RPMI7951 (cell line): ENCODE results near the gene AGXT2. TPM values are rescaled to one million over a fixed set of nuclear protein-coding genes. Genes with fewer than 3 reads are reported as not detected.
"Not testable (repeated sequence)": the region's sequence is repeated elsewhere in the genome, so short reads cannot be mapped to it uniquely, and the experiment has no call there.

Experiments
- DNase-seq: peaks from one replicate; pipeline ENCODE4 v3.0.0-alpha.2; 2012; ENCODE audit warnings: low read depth
- total RNA-seq: library from RNA; depleted of rRNA; stranded (reverse); fragments of >200 nt; shearing (Covaris generic); gene quantifications from 2 replicates; pipeline ENCODE4 v1.2.3, GENCODE V29; 2014

Gene AGXT2
- total RNA-seq, 1 experiment from 2014 or later, result not detected

GRCh38 chr5:35056686-35057085 lies 8.9 kb upstream of the AGXT2 start:
- no peak for DNase-seq

- DNase-seq, result no peak
Observed at GRCh38 chr5:35052838-35053237, 5.1 kb upstream of the AGXT2 start.

- no peak for DNase-seq
Observed at GRCh38 chr5:35050541-35051126, 2.9 kb upstream of the AGXT2 start.

DNA sequence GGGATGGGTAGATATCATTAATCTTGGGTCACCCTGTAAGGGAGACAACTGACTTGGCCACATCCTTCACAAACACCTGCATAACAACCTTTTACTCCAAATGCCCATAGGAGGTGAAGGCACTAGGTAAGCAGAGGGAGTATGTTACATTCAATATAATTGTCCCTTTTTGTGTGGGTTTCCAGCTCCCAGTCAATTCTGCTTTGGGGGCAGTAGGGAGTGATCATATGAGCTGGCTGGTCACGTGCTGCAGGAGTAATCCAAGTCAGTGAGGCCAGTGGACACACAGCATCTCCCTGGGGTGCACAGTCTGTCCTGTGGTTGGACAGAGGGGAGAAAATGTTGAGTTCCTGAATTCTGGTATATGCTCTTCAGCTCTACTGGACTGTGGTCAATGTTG lies 1.2 kb upstream of the AGXT2 start:
- no peak for DNase-seq

DNA sequence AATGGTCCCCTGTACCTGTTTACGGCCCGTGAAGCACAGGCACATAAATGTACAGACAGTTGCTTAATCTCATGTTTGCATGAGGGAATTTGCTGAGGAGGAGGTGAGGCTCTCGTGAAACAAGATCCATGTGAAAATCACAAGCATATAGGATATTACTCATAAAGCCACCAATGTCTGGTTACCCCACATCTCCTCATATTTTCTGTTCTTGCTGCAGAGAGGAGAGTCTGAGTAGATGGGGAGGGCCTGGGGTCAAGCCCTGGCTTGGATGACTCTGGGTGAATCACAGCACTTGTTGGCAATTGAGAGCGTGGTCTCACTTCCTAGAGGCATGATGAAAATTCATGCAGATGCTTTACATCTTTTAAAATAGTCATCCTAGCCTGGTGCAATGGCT lies 975 bp downstream of the AGXT2 start:
- peak; percentile 78 for DNase-seq

DNA sequence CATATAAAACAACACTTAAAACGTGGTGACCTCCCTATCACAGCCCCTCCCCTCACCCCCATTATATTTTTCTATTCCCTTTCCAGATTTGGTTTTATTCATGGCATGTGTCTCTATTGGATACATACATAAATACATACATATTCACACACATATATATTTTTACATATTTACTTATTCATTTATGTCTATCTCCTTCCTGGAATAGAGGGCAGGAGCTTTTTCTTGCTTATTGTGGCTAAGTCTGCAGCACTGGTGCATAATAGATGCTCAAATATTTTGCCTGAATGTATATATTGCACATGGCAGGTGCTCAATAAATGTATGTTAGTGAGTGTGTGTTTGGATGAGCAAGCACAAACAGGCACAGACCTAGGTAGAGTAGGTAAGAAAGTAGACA lies 2.5 kb downstream of the AGXT2 start:
- DNase-seq, result no peak

DNA sequence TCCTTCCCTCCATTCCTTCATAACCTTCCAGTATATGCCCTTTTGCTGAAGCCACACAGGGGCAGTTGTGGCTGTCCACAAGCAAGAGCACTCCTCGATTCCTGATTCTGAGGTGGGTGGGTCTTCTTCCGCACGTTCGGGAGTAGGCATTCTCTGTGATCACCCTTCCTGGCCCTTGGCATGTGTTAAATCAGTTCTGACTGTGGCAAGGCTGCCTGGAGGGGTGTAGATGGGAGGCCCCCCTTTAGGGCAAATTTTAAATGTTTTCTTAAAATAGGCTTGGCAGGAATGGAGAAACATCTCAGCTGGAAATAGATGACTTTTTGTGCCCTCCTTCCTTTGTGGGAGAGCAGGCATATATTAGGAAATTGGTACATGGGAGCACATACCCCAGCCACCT lies 3.1 kb downstream of the AGXT2 start:
- no peak for DNase-seq

- no peak for DNase-seq
Observed at GRCh38 chr5:35042781-35043180, 5.0 kb downstream of the AGXT2 start.

GRCh38 chr5:35041261-35041660 lies 6.5 kb downstream of the AGXT2 start:
- DNase-seq, result no peak

DNA sequence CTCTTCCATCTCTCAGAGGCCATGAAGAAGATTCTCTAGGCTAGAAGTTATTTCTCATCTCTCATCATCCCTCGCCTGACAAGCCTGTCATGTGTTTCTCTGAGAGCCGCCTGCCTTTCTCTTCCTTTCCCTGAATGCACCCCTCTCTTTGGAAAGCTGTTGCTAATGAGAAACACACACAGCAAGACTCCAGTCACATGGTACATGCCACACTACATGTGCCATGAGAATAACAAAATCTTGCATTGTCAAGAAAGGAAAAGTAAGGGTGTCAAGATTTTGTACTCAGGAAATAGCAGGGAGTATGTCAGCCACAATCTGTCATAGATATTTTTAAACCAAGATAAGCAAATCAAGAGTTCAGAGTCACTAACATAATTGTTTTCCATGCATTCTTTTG lies 8.9 kb downstream of the AGXT2 start:
- no peak for DNase-seq

- DNase-seq, result no peak
Observed at GRCh38 chr5:35036536-35036935, 11.2 kb downstream of the AGXT2 start.

DNA sequence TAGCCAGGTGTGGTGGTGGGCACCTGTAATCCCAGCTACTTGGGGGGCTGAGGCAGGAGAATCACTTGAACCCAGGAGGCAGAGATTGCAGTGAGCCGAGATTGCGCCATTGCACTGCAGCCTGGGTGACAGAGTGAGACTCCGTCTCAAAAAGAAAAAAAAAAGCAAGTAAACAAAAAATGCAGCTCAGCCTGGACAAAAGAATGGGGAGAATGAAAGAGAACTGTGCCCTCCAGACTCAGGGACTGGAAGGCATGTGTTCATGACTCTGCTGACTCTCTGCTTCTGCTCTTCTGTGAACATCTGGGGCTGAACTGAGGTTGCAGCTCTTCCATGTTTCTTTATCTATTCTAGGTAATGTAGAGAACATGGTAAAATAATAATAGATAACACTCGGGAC lies 11.8 kb downstream of the AGXT2 start:
- not testable (repeated sequence) for DNase-seq

DNA sequence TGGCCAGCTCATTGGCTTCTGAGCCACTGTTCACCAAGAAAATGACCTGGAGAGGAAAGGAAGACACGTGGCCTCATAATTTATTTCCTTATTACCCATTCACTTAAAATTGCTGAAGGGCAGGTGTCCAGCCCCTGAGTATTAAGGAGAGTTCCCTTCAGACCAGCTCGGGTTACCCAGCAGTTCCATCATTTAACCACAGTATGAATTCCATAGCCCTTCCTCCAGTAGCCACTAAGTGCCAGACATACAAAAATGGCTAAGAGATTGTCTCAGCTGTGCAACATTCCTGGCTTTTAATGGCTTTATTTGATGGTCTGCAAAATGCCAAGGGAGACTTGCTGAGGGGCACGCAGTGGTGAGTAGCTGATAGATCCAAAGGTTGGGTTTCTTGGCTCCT lies 12.5 kb downstream of the AGXT2 start:
- DNase-seq, result no peak

GRCh38 chr5:35032356-35032755 lies 15.4 kb downstream of the AGXT2 start:
- DNase-seq, result no peak

GRCh38 chr5:35031276-35031675 lies 16.5 kb downstream of the AGXT2 start:
- peak; percentile 27 for DNase-seq

DNA sequence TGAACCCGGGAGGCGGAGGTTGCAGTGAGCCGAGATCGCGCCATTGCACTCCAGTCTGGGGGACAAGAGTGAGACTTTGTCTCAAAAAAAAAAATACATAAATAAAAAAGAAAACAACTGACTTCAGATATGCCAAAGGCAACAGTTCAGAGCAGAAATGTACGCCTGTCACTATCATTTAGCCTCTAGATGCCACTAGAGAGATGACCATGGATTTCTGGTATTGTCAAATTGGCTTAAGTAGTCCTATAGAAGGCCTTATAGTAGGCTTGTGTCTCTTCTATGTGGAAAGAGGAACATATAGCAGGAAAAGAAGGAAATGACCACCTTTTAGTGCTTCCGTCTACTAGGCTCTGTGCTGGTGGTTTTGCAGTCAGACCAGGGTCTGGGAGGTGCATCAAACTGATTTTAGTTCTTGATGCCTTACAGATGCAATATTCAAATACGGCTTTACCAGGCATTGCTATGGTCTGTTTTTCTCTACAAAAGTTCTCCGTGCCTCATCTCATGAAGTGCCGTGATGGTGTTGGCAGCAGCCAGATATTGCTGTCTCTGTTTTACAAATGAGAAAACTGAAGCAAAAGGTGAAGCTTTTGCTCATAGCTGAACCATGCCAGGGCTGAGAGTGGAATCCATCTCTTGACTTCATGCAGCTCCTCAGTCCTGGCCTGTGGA lies 17.2 kb downstream of the AGXT2 start:
- no peak for DNase-seq

DNA sequence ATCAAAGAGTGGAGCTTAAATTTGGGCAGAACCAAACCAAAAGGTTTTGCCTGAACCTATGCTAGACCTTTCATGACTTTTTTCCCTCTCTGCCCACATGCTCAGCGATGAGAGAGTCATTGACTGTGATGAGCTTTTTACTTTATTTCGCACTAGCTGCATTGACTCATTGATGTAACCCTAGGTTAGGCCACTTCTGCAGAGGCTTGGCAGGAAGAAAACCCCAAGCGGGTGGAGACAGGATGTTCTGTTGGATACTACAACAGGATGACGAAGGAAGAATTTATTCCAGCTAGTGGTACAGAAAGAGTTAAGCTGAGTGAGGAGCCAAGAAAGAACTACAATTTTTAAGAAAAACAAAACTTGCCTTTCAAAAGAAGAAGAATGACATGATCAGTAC lies 18.4 kb downstream of the AGXT2 start:
- peak; percentile 66 for DNase-seq

- DNase-seq, result no peak
Observed at GRCh38 chr5:35026941-35027340, 20.8 kb downstream of the AGXT2 start.

DNA sequence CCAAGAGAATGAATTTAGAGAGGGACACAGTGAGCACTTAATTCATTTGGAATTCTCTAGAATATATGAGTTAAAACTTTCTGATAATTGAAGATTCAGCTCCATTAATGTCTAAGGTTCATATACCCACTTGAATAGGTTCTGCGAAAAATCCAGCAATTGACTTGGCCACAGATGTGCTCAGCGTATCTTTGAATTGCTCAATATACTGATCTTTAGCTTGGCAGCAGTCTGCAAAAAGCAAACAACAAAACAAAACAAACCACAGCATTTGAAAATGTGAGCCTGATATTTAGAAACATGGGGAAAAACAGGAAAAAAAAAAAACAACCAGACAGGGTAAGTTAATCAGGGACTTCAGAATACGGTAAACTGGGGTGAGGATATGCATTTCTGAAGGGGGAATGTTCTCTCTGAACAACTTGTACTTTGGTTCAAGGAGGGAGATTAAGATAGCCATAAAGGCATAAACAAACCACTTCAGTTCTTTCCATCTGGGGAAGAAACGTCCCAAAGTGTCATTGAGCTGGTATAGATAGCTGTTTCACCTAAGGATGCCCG lies 21.4 kb downstream of the AGXT2 start:
- no peak for DNase-seq

DNA sequence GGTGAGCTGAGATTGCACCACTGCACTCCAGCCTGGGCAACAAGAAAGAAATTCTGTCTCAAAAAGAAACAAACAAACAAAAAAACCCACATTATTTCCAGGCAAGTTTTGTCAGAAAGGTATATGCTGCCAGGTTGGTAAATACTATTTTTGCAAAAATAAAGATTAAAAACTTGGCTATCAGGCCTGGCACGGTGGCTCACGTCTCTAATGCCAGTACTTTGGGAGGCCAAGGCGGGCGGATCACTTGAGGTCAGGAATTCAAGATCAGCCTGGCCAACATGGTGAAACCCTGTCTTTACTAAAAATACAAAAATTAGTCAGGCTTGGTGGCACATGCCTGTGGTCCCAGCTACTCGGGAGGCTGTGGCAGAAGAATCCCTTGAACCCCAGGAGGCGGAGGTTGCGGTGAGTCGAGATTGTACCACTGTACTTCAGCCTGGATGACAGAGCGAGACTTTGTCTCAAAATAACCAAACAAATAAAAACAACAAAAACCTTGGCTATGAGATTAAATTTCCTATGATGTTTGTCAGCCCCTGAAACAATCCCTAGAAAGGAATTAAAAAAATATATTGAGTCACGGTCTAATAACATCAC lies 22.7 kb downstream of the AGXT2 start:
- no peak for DNase-seq

- no peak for DNase-seq
Observed at GRCh38 chr5:35023391-35024178, 24.2 kb downstream of the AGXT2 start.
